DMS 273 (cell line): ENCODE data around the gene CPLANE2.
"Not testable (repeated sequence)": the region's sequence is repeated elsewhere in the genome, so short reads cannot be mapped to it uniquely, and the experiment has no call there.

Source experiments
- DNase-seq: peaks from one replicate; lab custom pipeline; 2025; ENCODE audit not compliant: unreplicated experiment; lab: John Stamatoyannopoulos, UW

The CPLANE2 gene

GRCh38 chr1:16236511-16237342, at the start of gene CPLANE2:
Gene CPLANE2, minus strand, starts transcription at chr1:16237183. Its CDS starts 441 bp downstream, at chr1:16236742.
- DNase-seq: peak; percentile 98

- DNase-seq: no peak
Measured at GRCh38 chr1:16286122-16286521, 49.1 kb upstream of the CPLANE2 start.

- DNase-seq: no peak
Measured at GRCh38 chr1:16281765-16282164, 44.8 kb upstream of the CPLANE2 start.

- no peak for DNase-seq
Measured at GRCh38 chr1:16279186-16279585, 42.2 kb upstream of the CPLANE2 start.

GRCh38 chr1:16276302-16277030, 39.5 kb upstream of the CPLANE2 start:
- peak; percentile 26 for DNase-seq

- no peak for DNase-seq
Measured at GRCh38 chr1:16275591-16275990, 38.6 kb upstream of the CPLANE2 start.

- no peak for DNase-seq
Measured at GRCh38 chr1:16267690-16268180, 30.8 kb upstream of the CPLANE2 start.

GRCh38 chr1:16266411-16267118, 29.6 kb upstream of the CPLANE2 start:
- no peak for DNase-seq

GRCh38 chr1:16262067-16262466, 25.1 kb upstream of the CPLANE2 start:
- DNase-seq: no peak

GRCh38 chr1:16260814-16261213, 23.8 kb upstream of the CPLANE2 start:
- DNase-seq: no peak

GRCh38 chr1:16258591-16259135, 21.7 kb upstream of the CPLANE2 start:
- DNase-seq: no peak

GRCh38 chr1:16257968-16258367, 21.0 kb upstream of the CPLANE2 start:
- no peak for DNase-seq

GRCh38 chr1:16257556-16257955, 20.6 kb upstream of the CPLANE2 start:
- DNase-seq: not testable (repeated sequence)

GRCh38 chr1:16256478-16256877, 19.5 kb upstream of the CPLANE2 start:
- no peak for DNase-seq

GRCh38 chr1:16254263-16254928, 17.4 kb upstream of the CPLANE2 start:
- no peak for DNase-seq

GRCh38 chr1:16253332-16253922, 16.4 kb upstream of the CPLANE2 start:
- DNase-seq: no peak

- DNase-seq: no peak
Measured at GRCh38 chr1:16252912-16253311, 15.9 kb upstream of the CPLANE2 start.

- DNase-seq: no peak
Measured at GRCh38 chr1:16251381-16251780, 14.4 kb upstream of the CPLANE2 start.

GRCh38 chr1:16250524-16251251, 13.7 kb upstream of the CPLANE2 start:
- no peak for DNase-seq
